H9 (cell line): ENCODE results near the gene EEF1A2. TPM values are rescaled to one million over a fixed set of nuclear protein-coding genes. Genes with fewer than 3 reads are reported as not detected.

Experiments used
- DNase-seq: peaks from one replicate; pipeline ENCODE4 v3.0.0-alpha.2; 2017
- H2AFZ ChIP-seq: one replicate; pipeline ENCODE4 v1.6.1; 2013; ENCODE audit warnings: mild to moderate bottlenecking, low read length, control low read depth, moderate library complexity
- H2AK5ac ChIP-seq: 2 replicates; pipeline ENCODE4 v1.6.1; 2013; ENCODE audit warnings: low read length, control low read depth, mixed read lengths; ENCODE audit not compliant: insufficient read length
- H2BK120ac ChIP-seq: one replicate; pipeline ENCODE4 v1.6.1; 2013; ENCODE audit warnings: low read depth, mild to moderate bottlenecking, low read length, control low read depth, inconsistent platforms; ENCODE audit not compliant: poor library complexity, severe bottlenecking
- H2BK12ac ChIP-seq: 2 replicates; pipeline ENCODE4 v1.6.1; 2013; ENCODE audit warnings: low read length, control low read depth, mixed read lengths, low read depth; ENCODE audit not compliant: insufficient read length
- H2BK15ac ChIP-seq: 2 replicates; pipeline ENCODE4 v1.6.1; 2013; ENCODE audit warnings: low read depth, low read length, control low read depth
- H2BK20ac ChIP-seq: one replicate; pipeline ENCODE4 v1.6.1; 2013; ENCODE audit warnings: low read depth, mild to moderate bottlenecking, low read length, control low read depth, inconsistent platforms; ENCODE audit not compliant: poor library complexity, severe bottlenecking
- H2BK5ac ChIP-seq: 2 replicates; pipeline ENCODE4 v1.6.1; 2013; ENCODE audit warnings: low read length, control low read depth, mixed read lengths; ENCODE audit not compliant: insufficient read length
- H3K14ac ChIP-seq: 2 replicates; pipeline ENCODE4 v1.6.1; 2013; ENCODE audit warnings: low read length, control low read depth; ENCODE audit not compliant: insufficient read depth
- H3K18ac ChIP-seq: 2 replicates; pipeline ENCODE4 v1.6.1; 2013; ENCODE audit warnings: low read depth, mild to moderate bottlenecking, mixed read lengths, low read length, control low read depth; ENCODE audit not compliant: insufficient read length
- H3K23ac ChIP-seq: 2 replicates; pipeline ENCODE4 v1.6.1; 2013; ENCODE audit warnings: low read length, control low read depth, mixed read lengths, low read depth; ENCODE audit not compliant: insufficient read length
- H3K23me2 ChIP-seq: 2 replicates; pipeline ENCODE4 v1.6.1; 2013; ENCODE audit warnings: low read depth, mild to moderate bottlenecking, mixed read lengths, low read length, control low read depth; ENCODE audit not compliant: insufficient read length, poor library complexity, severe bottlenecking
- H3K27ac ChIP-seq: 2 replicates; pipeline ENCODE4 v1.5.1; 2013; ENCODE audit warnings: low read length, control low read depth, mixed read lengths, low read depth; ENCODE audit not compliant: insufficient read length
- H3K27me3 ChIP-seq: 2 replicates; pipeline ENCODE4 v1.6.1; 2013; ENCODE audit warnings: low read length, control low read depth, inconsistent platforms; ENCODE audit not compliant: insufficient read depth
- H3K4ac ChIP-seq: 2 replicates; pipeline ENCODE4 v1.6.1; 2013; ENCODE audit warnings: low read depth, mild to moderate bottlenecking, control low read depth, inconsistent platforms, low read length, moderate library complexity
- H3K4me1 ChIP-seq: 2 replicates; pipeline ENCODE4 v1.6.1; 2013; ENCODE audit warnings: low read length, control low read depth, inconsistent platforms; ENCODE audit not compliant: insufficient read depth
- H3K4me2 ChIP-seq: 2 replicates; pipeline ENCODE4 v1.6.1; 2013; ENCODE audit warnings: low read length, control low read depth, mixed read lengths; ENCODE audit not compliant: insufficient read length, insufficient read depth
- H3K56ac ChIP-seq: 2 replicates; pipeline ENCODE4 v1.6.1; 2013; ENCODE audit warnings: low read depth, mild to moderate bottlenecking, mixed read lengths, low read length, control low read depth; ENCODE audit not compliant: insufficient read length
- H3K79me1 ChIP-seq: 2 replicates; pipeline ENCODE4 v1.6.1; 2013; ENCODE audit warnings: low read depth, mild to moderate bottlenecking, moderate library complexity, low read length, control low read depth, inconsistent platforms; ENCODE audit not compliant: insufficient read depth, poor library complexity, severe bottlenecking
- H3K79me2 ChIP-seq: 2 replicates; pipeline ENCODE4 v1.6.1; 2013; ENCODE audit warnings: low read length, control low read depth, inconsistent platforms; ENCODE audit not compliant: insufficient read depth
- H3K9ac ChIP-seq: 2 replicates; pipeline ENCODE4 v1.6.1; 2013; ENCODE audit warnings: low read length, control low read depth, mixed read lengths; ENCODE audit not compliant: insufficient read length; ENCODE audit errors: extremely low read depth
- H3K9me3 ChIP-seq: one replicate; pipeline ENCODE4 v1.6.1; 2013; ENCODE audit warnings: low read depth, low read length, inconsistent platforms; ENCODE audit not compliant: control insufficient read depth
- H3T11ph ChIP-seq: one replicate; pipeline ENCODE4 v1.6.1; 2013; ENCODE audit warnings: mild to moderate bottlenecking, low read length, control low read depth, inconsistent platforms
- H4K20me1 ChIP-seq: one replicate; pipeline ENCODE4 v1.6.1; 2013; ENCODE audit not compliant: control insufficient read depth, insufficient read length, insufficient read depth
- H4K5ac ChIP-seq: 2 replicates; pipeline ENCODE4 v1.6.1; 2013; ENCODE audit warnings: low read depth, mild to moderate bottlenecking, mixed read lengths, low read length, control low read depth; ENCODE audit not compliant: insufficient read length
- H4K8ac ChIP-seq: replicated peaks from 2 replicates; pipeline ENCODE4 v1.6.1; 2013; ENCODE audit warnings: low read length, control low read depth, mixed read lengths, low read depth; ENCODE audit not compliant: insufficient read length
- H4K91ac ChIP-seq: 2 replicates; pipeline ENCODE4 v1.6.1; 2013; ENCODE audit warnings: low read depth, mild to moderate bottlenecking, moderate library complexity, mixed read lengths, low read length, control low read depth; ENCODE audit not compliant: insufficient read length
- H3K27ac Mint-ChIP-seq, 3 experiments: 2 replicates in 2 of 3; 3 replicates in 1 of 3; pipeline ENCODE4 v1.8.0; 2020 to 2021; ENCODE audit warnings: mixed read lengths in 3 of 3, mild to moderate bottlenecking in 1 of 3, moderate library complexity in 1 of 3
- H3K27me3 Mint-ChIP-seq: 2 replicates; pipeline ENCODE4 v1.8.0; 2021; ENCODE audit warnings: low read depth, mild to moderate bottlenecking, moderate library complexity, mixed read lengths
- H3K36me3 Mint-ChIP-seq, 3 experiments: 2 replicates in 2 of 3; 3 replicates in 1 of 3; pipeline ENCODE4 v1.8.0; 2020 to 2021; ENCODE audit warnings: low read depth in 3 of 3, mixed read lengths in 3 of 3; ENCODE audit not compliant: insufficient read depth in 1 of 3
- H3K4me1 Mint-ChIP-seq, 2 experiments: 2 replicates each; pipeline ENCODE4 v1.8.0; 2020; ENCODE audit warnings: mixed read lengths in 2 of 2
- H3K4me3 Mint-ChIP-seq, 2 experiments: 2 replicates in 1 of 2; 3 replicates in 1 of 2; pipeline ENCODE4 v1.8.0; 2020 to 2021; ENCODE audit warnings: mild to moderate bottlenecking in 2 of 2, mixed read lengths in 2 of 2, moderate library complexity in 1 of 2
- H3K9me3 Mint-ChIP-seq, 2 experiments: 2 replicates in 1 of 2; 3 replicates in 1 of 2; pipeline ENCODE4 v1.8.0; 2020; ENCODE audit warnings: mild to moderate bottlenecking in 2 of 2, mixed read lengths in 2 of 2, moderate library complexity in 1 of 2
- CTCF ChIP-seq: fragments of 200-600 bp; sonication (generic); conservative IDR thresholded peaks from 3 replicates; pipeline ENCODE4 v1.8.0; 2021; ENCODE audit warnings: antibody characterized with exemption, mild to moderate bottlenecking
- WGBS: extraction: QIAGEN DNeasy Blood & Tissue Kit; methylation state at CpG from one replicate; pipeline ENCODE4 v1.1.7; 2013; ENCODE audit warnings: missing lambda C conversion rate, low lambda C conversion rate, mixed read lengths; ENCODE audit not compliant: insufficient read length; ENCODE audit errors: extremely low coverage; 5-methylcytosine and 5-hydroxymethylcytosine counted together
- total RNA-seq: library from RNA; stranded (reverse); gene quantifications from 2 replicates; pipeline ENCODE4 v1.2.1, GENCODE V29; 2021

The EEF1A2 gene
- total RNA-seq, 1 experiment from 2014 or later: 27.4 TPM

GRCh38 chr20:63543131-63543530 is 44.2 kb upstream of the EEF1A2 start:
- no peak overlapping the region for H2BK15ac ChIP-seq
- no peaks in the 10 kb centered on the region for H3K23me2 ChIP-seq
- no peak overlapping the region for H2BK20ac ChIP-seq
- H4K20me1 ChIP-seq: no peaks in the 10 kb centered on the region
- no peak overlapping the region for H3K4ac ChIP-seq
- H3K27me3 ChIP-seq: no peaks in the 10 kb centered on the region
- H4K91ac ChIP-seq: no peak overlapping the region
- H3K9ac ChIP-seq: no peak overlapping the region
- H2BK120ac ChIP-seq: no peak overlapping the region
- H4K5ac ChIP-seq: no peak overlapping the region
- no peak overlapping the region for H3T11ph ChIP-seq
- no peak overlapping the region for H2BK12ac ChIP-seq
- H3K18ac ChIP-seq: no peak overlapping the region
- no peak for TF ChIP-seq CTCF
- H3K79me1 ChIP-seq: no peaks in the 10 kb centered on the region
- no peak overlapping the region for H4K8ac ChIP-seq
- WGBS: no CpG with 5 or more reads among the region's 10 CpGs
- Mint-ChIP-seq H3K36me3 (no peaks in the 10 kb centered on the region), H3K27ac (no peak overlapping the region), H3K4me1 (peaks cover 5 to 13% of the 10 kb centered on the region in 2 experiments), H3K9me3 (no peaks in the 10 kb centered on the region), H3K27me3 (no peaks in the 10 kb centered on the region), H3K4me3 (no peak overlapping the region)
- H2AFZ ChIP-seq: no peak overlapping the region
- H3K79me2 ChIP-seq: no peaks in the 10 kb centered on the region
- no peak overlapping the region for H3K27ac ChIP-seq
- H3K56ac ChIP-seq: no peak overlapping the region
- no peak for DNase-seq
- H3K4me1 ChIP-seq: no peaks in the 10 kb centered on the region
- no peak overlapping the region for H3K4me2 ChIP-seq
- no peak overlapping the region for H2BK5ac ChIP-seq
- no peaks in the 10 kb centered on the region for H3K9me3 ChIP-seq
- no peak overlapping the region for H2AK5ac ChIP-seq
- no peak overlapping the region for H3K23ac ChIP-seq
- no peak overlapping the region for H3K14ac ChIP-seq
